ENCODE data around the gene DHX34.

DNA sequence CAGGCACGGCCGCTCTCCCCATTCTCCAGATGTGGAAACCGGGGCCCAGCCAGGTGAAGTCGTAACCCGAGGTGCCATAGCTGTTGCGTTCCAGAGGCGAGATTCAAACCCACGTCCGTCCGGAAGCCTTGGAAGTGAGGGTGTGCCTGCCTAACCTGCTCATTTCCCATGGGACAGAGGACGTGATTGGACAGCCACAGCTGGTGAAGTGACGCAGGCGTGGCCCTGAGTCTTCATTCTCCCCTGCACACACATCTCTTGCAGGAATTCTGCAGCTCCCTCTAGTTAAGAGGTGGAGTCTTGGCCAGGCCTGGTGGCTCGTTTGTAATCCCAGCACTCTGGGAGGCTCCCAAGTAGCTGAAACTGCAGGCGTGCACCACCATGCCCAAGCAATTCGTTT is 53.4 kb downstream of the DHX34 start:
- TF ChIP-seq SUZ12 (IDR thresholded peaks at IDR 0.05; ENCODE audit: extremely low read depth, insufficient read depth, insufficient read length): no peak
- no peak for TF ChIP-seq YY1 (IDR thresholded peaks at IDR 0.05; ENCODE audit: insufficient read depth, insufficient read length)

All from NT2/D1 (cell line).